HepG2 (cell line): ENCODE results near the gene POU2AF3. TPM values are rescaled to one million over a fixed set of nuclear protein-coding genes. Genes with fewer than 3 reads are reported as not detected.
"Not testable (repeated sequence)": the region's sequence is repeated elsewhere in the genome, so short reads cannot be mapped to it uniquely, and the experiment has no call there.

Experiments used
- ATAC-seq: fragments of 200-7000 bp; cut with Tn5 transposase; 3 replicates; pipeline ENCODE4 v1.9.1; 2020; ENCODE audit warnings: mild to moderate bottlenecking, moderate library complexity
- BruUV-seq: library from RNA; stranded (reverse); fragments of 400-500 nt; replicated peaks from 2 replicates; lab custom pipeline; 2021; lab: Mats Ljungman, UMichigan
- CTCF ChIA-PET: fragments of 300-600 bp; formaldehyde crosslinking; extraction: SDS; loops from one replicate; lab custom pipeline; 2021; ENCODE audit warnings: low total read pairs, inconsistent platforms, low intra/inter-chr PET ratio; lab: Yijun Ruan, JAX
- POLR2A ChIA-PET: fragments of 350-600 bp; sonication (Branson Sonifier 250); formaldehyde crosslinking; loops from one replicate; lab custom pipeline; 2020; ENCODE audit warnings: antibody characterized with exemption, inconsistent platforms; lab: Yijun Ruan, JAX
- DNase-seq: peaks from one replicate; pipeline ENCODE4 v3.0.0-alpha.2; 2015; ENCODE audit warnings: low spot score
- FAIRE-seq: peaks from 3 replicates; lab custom pipeline; 2011; peaks lifted over from hg19 to GRCh38; lab: Jason Lieb, UNC
- H2AFZ ChIP-seq: one replicate; pipeline ENCODE4 v1.6.1; 2011; ENCODE audit warnings: low read length, inconsistent platforms
- H3K27ac ChIP-seq: fragments of 300-600 bp; 3 replicates; pipeline ENCODE4 v1.8.0; 2011; ENCODE audit warnings: mixed run types, mild to moderate bottlenecking, mixed read lengths, low read length, inconsistent platforms; ENCODE audit not compliant: insufficient read depth; ENCODE audit errors: extremely low read length
- H3K27me3 ChIP-seq, 2 experiments: fragments of 200-600 bp in 1 of 2; 2 replicates in 1 of 2; 3 replicates in 1 of 2; pipeline versions ENCODE4 v1.6.0 to v1.8.0; 2011; ENCODE audit warnings: low read length in 2 of 2, mild to moderate bottlenecking in 2 of 2, moderate library complexity in 2 of 2, inconsistent platforms in 1 of 2; ENCODE audit not compliant: insufficient read depth in 2 of 2, control insufficient read depth in 1 of 2
- H3K36me3 ChIP-seq, 2 experiments: fragments of 200-600 bp in 1 of 2; replicated peaks in 1 of 2; 2 replicates in 1 of 2; 3 replicates in 1 of 2; pipeline versions ENCODE4 v1.5.1 to v1.8.0; 2011; ENCODE audit warnings: low read length in 2 of 2, inconsistent platforms in 1 of 2; ENCODE audit not compliant: insufficient read depth in 2 of 2, control insufficient read depth in 1 of 2
- H3K4me1 ChIP-seq: 2 replicates; pipeline ENCODE4 v1.5.1; 2012; ENCODE audit warnings: low read length, inconsistent platforms; ENCODE audit not compliant: insufficient read depth
- H3K4me2 ChIP-seq: 2 replicates; pipeline ENCODE4 v1.6.0; 2011; ENCODE audit warnings: low read depth, low read length, inconsistent platforms
- H3K4me3 ChIP-seq, 3 experiments: fragments of 200-600 bp in 1 of 3; sonication (generic), shearing (Covaris generic) in 1 of 3; replicated peaks in 1 of 3; 2 replicates each; pipeline ENCODE4 v1.5.1; 2011 to 2016; ENCODE audit warnings: low read length in 3 of 3, inconsistent platforms in 2 of 3, low read depth in 2 of 3, mild to moderate bottlenecking in 2 of 3, control low read depth in 1 of 3, mixed read lengths in 1 of 3; ENCODE audit not compliant: insufficient read depth in 1 of 3
- H3K79me2 ChIP-seq: one replicate; pipeline ENCODE4 v1.6.1; 2011; ENCODE audit warnings: low read length, inconsistent platforms; ENCODE audit not compliant: insufficient read depth
- H3K9ac ChIP-seq: 2 replicates; pipeline ENCODE4 v1.6.0; 2011; ENCODE audit warnings: mild to moderate bottlenecking, low read depth, low read length, inconsistent platforms; ENCODE audit not compliant: insufficient read depth
- H3K9me3 ChIP-seq: 2 replicates; pipeline ENCODE4 v1.5.1; 2012; ENCODE audit warnings: mild to moderate bottlenecking, low read length
- H4K20me1 ChIP-seq: 2 replicates; pipeline ENCODE4 v1.6.0; 2011; ENCODE audit warnings: inconsistent platforms, mild to moderate bottlenecking, low read length, moderate library complexity; ENCODE audit not compliant: insufficient read depth
- STAT5B ChIP-seq: sonication (generic); formaldehyde crosslinking; IDR thresholded peaks from 2 replicates; pipeline ENCODE4 v1.4.0; 2020; ENCODE audit warnings: missing genetic modification reagents
- ZNF333 ChIP-seq: sonication (generic); formaldehyde crosslinking; IDR thresholded peaks from 2 replicates; pipeline ENCODE4 v1.4.0; 2020; ENCODE audit warnings: mild to moderate bottlenecking, missing genetic modification reagents, borderline replicate concordance
- WGBS: methylation state at CpG from one replicate; pipeline ENCODE4 v1.1.6; 2017; ENCODE audit warnings: low lambda C conversion rate; 5-methylcytosine and 5-hydroxymethylcytosine counted together
- in situ Hi-C: cut with HindIII; loops from 2 replicates; pipeline ENCODE4 v1.10.0; 2017; ENCODE audit warnings: low pct_unique_long_range_greater_than_20kb; ENCODE audit not compliant: extremely low pct_ligation_motif_present
- intact Hi-C: fragments of 100-400 bp; cut with micrococcal nuclease; formaldehyde crosslinking; loops from one replicate; pipeline ENCODE4 v1.10.0; 2022; ENCODE audit not compliant: unreplicated experiment
- polyA plus RNA-seq, 8 experiments: library from polyadenylated mRNA; depleted of rRNA in 3 of 8; stranded (reverse) in 7 of 8; unstranded in 1 of 8; fragments of >200 nt; fragmentation: Illumina TruSeq in 4 of 8; extraction: Trizol in 4 of 8; gene quantifications; 2 replicates each; pipeline versions ENCODE4 v1.2.1 to v1.2.3, GENCODE V29; 2011 to 2016; ENCODE audit warnings: low read depth in 4 of 8, missing spikeins in 1 of 8, mixed read lengths in 1 of 8; ENCODE audit not compliant: insufficient read depth in 1 of 8
- total RNA-seq, 5 experiments: library from RNA; depleted of rRNA; stranded (reverse); fragments of >200 nt; fragmentation: Illumina TruSeq; extraction: Trizol; gene quantifications; 2 replicates each; pipeline ENCODE4 v1.2.3, GENCODE V29; 2016; ENCODE audit warnings: low read depth in 1 of 5
- TF ChIP-seq, protein P1 (sequence below): sonication (generic); formaldehyde crosslinking; IDR thresholded peaks from 2 replicates; pipeline ENCODE4 v1.9.0; 2022; ENCODE audit warnings: low read depth, missing genetic modification reagents
- TF ChIP-seq, protein P2 (sequence below): sonication (generic); formaldehyde crosslinking; IDR thresholded peaks from 2 replicates; pipeline ENCODE4 v1.8.0; 2023; ENCODE audit warnings: mild to moderate bottlenecking, missing genetic modification reagents
- TF ChIP-seq, protein P3 (sequence below): sonication (generic); formaldehyde crosslinking; IDR thresholded peaks from 2 replicates; pipeline ENCODE4 v1.5.0; 2020; ENCODE audit warnings: missing genetic modification reagents

Gene POU2AF3
- total and polyA plus RNA-seq, 2 of the 13 experiments (the other 11 are each of a cell fraction or from before 2014, with no cell fraction given) = 7.8 to 71.2 TPM

DNA sequence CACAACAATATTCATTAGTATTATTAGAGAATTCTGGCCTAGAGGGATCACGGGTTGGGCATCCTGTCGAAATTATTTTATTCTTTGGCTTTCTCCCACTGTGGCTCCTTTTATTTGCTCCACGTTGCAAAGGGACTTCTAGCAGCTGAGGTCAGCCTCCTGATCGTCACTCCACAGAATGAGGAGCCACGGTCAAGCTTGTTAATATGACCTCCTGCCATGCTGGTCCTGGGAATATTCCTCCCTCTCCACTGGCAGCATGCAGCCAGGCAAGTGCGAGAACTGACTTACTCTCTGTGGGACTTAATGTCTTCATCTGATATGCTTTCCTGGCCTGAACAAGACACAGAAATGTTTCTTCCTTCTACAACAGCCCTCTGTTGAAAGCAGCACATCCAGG, 20.9 kb downstream of the POU2AF3 start (continued):
- TF ChIP-seq, protein P1, sequence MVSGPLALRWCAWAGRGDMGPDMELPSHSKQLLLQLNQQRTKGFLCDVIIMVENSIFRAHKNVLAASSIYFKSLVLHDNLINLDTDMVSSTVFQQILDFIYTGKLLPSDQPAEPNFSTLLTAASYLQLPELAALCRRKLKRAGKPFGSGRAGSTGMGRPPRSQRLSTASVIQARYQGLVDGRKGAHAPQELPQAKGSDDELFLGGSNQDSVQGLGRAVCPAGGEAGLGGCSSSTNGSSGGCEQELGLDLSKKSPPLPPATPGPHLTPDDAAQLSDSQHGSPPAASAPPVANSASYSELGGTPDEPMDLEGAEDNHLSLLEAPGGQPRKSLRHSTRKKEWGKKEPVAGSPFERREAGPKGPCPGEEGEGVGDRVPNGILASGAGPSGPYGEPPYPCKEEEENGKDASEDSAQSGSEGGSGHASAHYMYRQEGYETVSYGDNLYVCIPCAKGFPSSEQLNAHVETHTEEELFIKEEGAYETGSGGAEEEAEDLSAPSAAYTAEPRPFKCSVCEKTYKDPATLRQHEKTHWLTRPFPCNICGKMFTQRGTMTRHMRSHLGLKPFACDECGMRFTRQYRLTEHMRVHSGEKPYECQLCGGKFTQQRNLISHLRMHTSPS (CRISPR knock-in tag) = no peak
- TF ChIP-seq, protein P2, sequence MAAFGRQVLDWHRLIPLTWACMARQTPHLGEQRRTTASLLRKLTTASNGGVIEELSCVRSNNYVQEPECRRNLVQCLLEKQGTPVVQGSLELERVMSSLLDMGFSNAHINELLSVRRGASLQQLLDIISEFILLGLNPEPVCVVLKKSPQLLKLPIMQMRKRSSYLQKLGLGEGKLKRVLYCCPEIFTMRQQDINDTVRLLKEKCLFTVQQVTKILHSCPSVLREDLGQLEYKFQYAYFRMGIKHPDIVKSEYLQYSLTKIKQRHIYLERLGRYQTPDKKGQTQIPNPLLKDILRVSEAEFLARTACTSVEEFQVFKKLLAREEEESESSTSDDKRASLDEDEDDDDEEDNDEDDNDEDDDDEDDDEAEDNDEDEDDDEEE (CRISPR knock-in tag) = no peak
- TF ChIP-seq ZNF333 (CRISPR knock-in tag) = no peak
- TF ChIP-seq, protein P3, sequence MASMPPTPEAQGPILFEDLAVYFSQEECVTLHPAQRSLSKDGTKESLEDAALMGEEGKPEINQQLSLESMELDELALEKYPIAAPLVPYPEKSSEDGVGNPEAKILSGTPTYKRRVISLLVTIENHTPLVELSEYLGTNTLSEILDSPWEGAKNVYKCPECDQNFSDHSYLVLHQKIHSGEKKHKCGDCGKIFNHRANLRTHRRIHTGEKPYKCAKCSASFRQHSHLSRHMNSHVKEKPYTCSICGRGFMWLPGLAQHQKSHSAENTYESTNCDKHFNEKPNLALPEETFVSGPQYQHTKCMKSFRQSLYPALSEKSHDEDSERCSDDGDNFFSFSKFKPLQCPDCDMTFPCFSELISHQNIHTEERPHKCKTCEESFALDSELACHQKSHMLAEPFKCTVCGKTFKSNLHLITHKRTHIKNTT (CRISPR knock-in tag) = no peak
- no peak for TF ChIP-seq STAT5B

DNA sequence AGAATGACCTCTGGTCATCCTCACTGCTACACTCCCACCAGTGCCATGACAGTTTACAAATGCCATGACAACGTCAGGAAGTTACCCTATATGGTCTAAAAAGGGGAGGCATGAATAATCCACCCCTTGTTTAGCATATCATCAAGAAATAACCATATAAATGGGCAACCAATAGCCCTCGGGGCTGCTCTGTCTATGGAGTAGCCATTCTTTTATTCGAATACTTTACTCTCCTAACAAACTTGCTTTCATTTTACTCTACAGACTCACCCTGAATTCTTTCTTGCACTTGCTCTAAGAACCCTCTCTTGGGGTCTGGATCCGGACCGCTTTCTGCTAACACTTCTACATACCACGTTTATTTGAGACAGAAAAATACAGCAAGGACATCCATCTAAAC, 21.9 kb downstream of the POU2AF3 start:
- H4K20me1 ChIP-seq, DNase-seq, BruUV-seq, H3K27me3 ChIP-seq, ATAC-seq, in situ Hi-C loops, intact Hi-C loops, FAIRE-seq, CTCF ChIA-PET, H2AFZ ChIP-seq, H3K4me3 ChIP-seq, H3K9me3 ChIP-seq, H3K36me3 ChIP-seq, H3K79me2 ChIP-seq: not testable (repeated sequence)
- Histone ChIP-seq H3K9ac (0 out of 2 replicates have a peak overlapping the region, but pooled peaks have one; percentile 6), H3K4me1 (peaks cover 43% of the 10 kb centered on the region), H3K4me2 (peak overlapping the region; percentile 75), H3K27ac (peak overlapping the region; percentile 70)
- 84% methylated on average over 6 of the region's 6 CpGs for WGBS
- POLR2A ChIA-PET = interaction anchor here (0.7 to 2.2 kb wide), 15 partner anchors 8 to 97 kb away, joined by 3 to 39 read pairs (median 7); no protein-coding TSS in a partner anchor
